ENCODE measurements around the gene PTPRD.
A peak's percentile ranks its signal among the peaks of the same experiment; 100 is the strongest.

PTPRD gene

GRCh38 chr9:8571643-8572042 lies 2041.2 kb downstream of the PTPRD start:
- no peak for DNase-seq (ENCODE audit: low spot score)

- no peak for DNase-seq (ENCODE audit: low spot score)
Observed at GRCh38 chr9:8570776-8571175, 2042.0 kb downstream of the PTPRD start.

DNA sequence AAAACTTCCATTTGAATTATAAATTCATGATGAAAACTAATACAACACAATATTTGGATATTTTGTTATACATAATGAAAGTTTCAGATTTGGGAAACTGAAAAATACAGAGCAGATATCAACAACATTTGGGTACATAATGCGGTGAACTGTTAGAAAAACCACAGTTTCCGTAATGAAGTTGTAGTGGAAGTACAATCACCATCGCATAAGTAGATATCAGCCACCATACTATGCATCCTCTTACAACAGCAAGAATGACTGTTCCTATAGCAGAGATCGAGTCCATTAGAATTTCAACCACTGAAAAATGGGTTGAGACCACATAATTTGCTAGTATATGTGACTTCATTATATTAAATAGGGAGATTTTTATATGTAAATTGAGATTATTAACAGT lies 2043.0 kb downstream of the PTPRD start:
- DNase-seq (ENCODE audit: low spot score), result no peak

GRCh38 chr9:8567963-8568579 lies 2044.7 kb downstream of the PTPRD start:
- DNase-seq (ENCODE audit: low spot score), result no peak

DNA sequence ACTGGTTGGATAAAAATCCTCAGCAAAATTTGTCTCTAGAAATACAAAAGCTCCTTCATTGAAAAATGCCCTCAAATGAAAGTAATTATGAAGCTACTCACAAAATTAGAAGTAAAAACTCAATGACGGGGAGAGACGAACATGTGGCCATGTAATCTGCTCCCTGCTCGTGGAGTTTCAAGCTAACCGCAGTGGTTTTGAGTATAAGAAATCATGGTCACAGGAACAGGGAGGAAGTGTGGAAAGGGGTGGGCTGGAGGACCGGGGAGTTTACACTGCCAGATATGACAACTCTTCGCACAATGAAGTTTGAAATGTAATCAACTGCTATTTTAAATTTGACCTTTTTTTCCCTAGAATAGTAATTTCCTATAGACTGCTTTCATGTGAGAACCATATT lies 2047.8 kb downstream of the PTPRD start:
- peak; percentile 16 for DNase-seq (ENCODE audit: low spot score)

- DNase-seq (ENCODE audit: low spot score), result no peak
Observed at GRCh38 chr9:8560560-8561525, 2052.0 kb downstream of the PTPRD start.

GRCh38 chr9:8558176-8558575 lies 2054.6 kb downstream of the PTPRD start:
- DNase-seq (ENCODE audit: low spot score), result no peak

DNA sequence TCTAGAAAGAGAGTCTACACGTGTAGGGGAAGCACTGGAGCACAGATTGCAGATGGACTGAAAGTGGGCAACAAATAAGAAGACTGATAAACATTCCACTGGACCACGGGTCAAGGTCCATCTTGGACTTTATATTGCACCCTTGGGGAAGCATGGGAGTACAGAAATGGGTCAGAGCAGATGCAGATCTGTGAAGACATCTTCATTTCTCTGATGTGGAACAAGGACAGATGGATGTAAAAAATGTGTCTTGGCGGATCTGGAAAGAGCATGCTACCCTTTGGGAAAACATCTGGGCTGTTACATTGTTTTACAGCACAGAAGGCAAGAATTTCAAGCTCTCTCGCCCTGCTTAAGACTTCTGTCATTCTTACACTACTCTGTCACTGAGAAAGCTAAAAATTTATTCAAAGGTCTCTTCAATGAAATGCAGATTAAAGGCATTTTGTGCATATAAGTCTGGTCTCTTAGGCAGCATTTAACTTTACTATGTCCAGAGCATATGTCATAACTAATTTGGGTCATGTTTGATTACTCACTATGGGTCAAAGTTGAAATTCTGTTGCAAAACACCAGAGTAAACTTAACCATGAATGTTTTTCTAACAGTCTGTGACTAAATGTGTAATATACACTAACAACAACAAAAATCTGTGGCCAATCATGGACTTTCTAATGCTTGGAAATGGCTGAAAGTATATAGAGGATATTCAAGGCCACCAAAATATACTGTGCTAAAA lies 2056.9 kb downstream of the PTPRD start:
- no peak for DNase-seq (ENCODE audit: low spot score)

- DNase-seq (ENCODE audit: low spot score), result no peak
Observed at GRCh38 chr9:8553444-8553843, 2059.4 kb downstream of the PTPRD start.

GRCh38 chr9:8552732-8553131 lies 2060.1 kb downstream of the PTPRD start:
- no peak for DNase-seq (ENCODE audit: low spot score)

DNA sequence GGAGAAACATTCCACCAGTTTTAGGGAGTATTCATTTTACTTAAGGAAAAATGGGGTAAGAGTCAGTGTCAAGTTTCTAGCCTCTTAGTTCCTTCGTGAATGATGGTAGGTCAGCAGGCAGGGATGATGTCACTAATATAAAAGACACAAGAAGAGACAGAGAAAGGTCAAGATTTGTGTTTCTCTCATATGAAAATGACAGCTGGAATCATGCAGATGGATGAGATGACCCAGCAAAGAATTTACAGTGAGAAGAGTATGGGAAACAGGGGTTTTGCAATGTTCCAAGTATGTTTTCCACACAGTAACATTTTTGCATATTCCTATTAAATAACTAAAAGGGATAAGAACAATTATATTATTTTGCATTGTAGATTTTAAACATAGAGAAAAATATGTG lies 2063.6 kb downstream of the PTPRD start:
- DNase-seq (ENCODE audit: low spot score), result no peak

DNA sequence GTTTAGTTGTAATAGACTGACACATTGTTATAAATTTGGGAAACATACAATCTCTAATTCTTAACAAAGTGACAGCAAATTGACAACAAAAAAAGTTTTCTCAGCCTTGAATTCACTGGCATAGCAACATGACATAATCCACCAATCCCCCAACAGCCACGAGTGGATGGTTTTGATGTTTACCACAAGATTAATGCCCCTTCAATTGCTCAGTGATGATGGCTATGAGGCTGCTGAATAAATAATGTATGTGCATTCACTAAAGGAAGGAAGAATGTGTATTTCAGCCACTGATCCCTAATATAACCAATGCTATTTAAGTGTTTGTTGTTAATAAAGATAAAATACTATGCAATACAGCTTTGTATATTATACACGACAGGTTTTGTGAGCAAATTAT lies 2069.6 kb downstream of the PTPRD start:
- DNase-seq (ENCODE audit: low spot score), result no peak

GRCh38 chr9:8542537-8542936 lies 2070.3 kb downstream of the PTPRD start:
- DNase-seq (ENCODE audit: low spot score), result no peak

DNA sequence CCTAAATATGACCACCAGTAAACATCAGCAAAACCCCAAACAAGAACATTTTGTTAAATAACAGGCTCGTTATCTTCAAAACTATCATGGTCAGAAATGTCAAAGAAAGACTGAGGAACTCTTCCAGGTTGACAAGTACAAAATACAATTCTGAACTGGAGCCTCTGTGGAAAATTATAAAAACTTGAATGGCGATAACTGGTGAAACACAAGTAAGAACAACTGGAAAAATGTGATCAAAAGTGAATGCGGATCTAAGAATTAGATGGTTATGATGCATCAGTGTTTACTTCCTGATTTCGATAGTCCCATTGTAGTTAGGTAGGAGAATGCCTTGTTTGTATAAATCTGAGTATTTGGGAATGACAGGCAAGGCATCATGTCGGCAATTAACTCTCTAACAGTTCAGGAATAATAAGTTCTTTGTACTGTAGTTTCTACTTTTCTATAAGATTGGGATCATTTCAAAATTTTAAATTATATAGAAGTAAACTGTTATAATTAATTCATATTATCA lies 2073.1 kb downstream of the PTPRD start:
- DNase-seq (ENCODE audit: low spot score), result no peak

DNA sequence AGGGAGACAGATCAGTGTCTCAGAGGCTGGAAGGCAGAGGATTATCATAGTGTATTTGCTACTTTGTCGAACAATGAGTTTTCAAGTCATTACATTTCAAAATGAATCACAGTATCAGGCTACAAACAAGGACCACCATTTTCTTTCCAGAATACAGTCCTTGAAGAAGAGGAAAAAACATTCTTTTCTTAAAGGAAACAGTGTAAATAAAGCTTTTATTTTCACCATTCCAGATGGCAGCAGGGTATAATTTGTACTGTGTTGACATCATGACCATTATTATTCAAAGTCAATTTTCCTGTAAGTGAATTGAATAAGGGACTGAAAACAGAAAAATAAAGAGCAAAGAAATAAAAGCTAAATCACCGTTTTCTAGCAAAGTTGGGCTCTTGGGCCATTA lies 2076.0 kb downstream of the PTPRD start:
- DNase-seq (ENCODE audit: low spot score), result no peak

GRCh38 chr9:8534828-8535227 lies 2078.0 kb downstream of the PTPRD start:
- no peak for DNase-seq (ENCODE audit: low spot score)

- no peak for DNase-seq (ENCODE audit: low spot score)
Observed at GRCh38 chr9:8533681-8534080, 2079.1 kb downstream of the PTPRD start.

DNA sequence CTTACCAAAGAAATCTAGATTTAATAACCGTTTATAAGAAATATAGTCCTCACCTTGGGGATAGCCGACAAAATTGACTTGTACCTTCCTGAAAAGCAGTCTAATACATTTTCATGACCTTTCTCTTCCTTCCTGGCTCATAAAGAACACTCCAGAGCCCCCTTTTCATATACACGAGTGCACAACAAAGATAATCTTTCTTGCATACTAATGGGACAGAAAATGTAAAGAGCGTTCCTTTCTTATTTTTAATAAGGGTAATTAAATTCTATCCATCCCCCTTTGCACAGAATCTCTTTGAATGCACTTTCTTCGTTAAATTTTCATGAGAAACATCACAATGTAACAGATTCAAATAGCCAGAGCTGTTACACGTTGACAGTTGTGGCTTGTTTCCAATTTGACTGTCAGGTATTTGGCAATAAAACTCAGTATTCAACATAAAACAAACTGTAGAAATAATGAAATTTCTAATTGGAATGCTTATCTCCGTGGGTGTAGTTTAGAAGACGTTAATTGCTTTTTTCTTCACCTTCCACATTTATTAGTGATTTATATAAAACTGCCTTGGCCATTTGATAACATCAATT lies 2080.9 kb downstream of the PTPRD start:
- no peak for DNase-seq (ENCODE audit: low spot score)

DNA sequence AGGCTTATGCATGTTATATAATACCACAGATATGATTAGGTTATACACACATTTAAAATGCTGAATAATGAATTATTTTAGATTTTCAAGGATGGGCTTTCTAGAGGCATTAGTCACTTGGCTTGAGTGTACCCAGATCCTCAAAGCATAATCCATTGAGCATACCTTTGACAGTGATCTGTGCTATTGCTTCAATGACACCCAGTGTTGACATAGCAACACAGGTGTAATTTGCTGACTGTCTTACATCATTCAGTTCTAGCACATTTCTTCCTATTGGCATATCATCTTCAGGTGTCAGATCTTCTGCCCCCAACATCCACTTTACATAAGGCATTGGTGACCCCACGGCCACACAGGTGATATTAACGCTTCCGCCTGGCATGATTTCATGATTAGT lies 2091.7 kb downstream of the PTPRD start:
- DNase-seq (ENCODE audit: low spot score), result no peak

DNA sequence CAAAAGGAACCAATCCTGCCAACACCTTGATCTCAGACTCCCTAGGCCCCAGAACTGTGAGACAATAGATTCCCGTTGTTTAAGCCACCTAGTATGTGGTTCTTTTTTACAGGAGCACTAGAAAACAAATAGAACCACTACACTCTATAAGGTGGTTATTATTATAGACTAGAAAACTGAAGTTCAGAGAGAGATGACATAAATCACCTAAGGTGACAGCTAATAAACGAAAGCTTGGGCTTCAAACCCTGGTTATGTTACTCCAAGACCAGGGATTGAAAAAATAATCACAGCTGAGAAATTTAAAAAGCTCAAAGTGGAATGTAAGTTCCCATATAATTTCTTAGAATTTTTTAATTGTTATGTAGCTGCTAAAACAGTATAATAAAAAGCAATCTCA lies 2097.1 kb downstream of the PTPRD start:
- DNase-seq (ENCODE audit: low spot score), result no peak

DNA sequence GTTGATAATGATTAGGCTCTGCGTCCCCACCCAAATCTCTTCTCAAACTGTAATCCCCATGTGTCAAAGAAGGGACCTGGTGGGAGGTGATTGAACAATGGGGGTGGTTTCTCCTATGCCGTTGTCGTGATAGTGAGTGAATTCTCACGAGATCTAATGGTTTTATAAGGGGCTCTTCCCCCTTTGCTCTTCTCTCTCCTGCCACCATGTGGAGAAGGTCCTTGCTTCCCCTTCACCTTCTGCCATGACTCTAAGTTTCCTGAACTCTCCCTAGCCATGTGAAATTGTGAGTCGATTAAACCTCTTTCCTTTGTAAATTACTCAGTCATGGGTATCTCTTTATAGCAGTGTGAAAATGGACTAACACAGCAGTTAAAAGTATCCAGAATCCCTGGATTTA lies 2098.0 kb downstream of the PTPRD start:
- no peak for DNase-seq (ENCODE audit: low spot score)

DNA sequence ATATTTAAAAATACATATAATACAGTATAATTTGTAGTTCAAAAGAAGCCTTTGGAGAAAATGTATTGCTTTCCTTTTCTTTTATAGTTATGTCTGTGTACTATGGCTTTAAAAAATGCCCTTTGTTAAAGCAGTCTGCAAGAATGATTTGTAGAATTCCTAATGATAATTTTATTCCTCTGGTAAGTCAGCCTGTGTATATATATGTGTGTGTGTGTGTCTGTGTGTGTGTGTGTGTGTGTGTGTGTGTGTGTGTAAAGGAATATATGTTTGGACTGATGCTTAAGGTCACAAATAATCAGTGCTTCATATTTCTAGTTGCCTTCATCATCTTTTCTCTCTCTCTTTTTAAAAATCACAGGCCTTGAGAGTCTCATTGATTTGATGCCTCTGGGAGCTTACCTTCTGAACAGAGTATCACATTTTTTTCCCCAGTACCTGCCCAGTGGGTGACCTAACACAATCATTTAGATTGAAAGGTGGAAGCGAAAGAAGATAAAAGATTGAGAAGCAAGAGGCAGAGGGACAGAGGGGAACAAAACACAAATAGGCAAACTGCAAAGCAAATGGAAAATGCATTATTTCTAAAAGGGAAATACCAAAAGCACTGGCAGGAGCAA lies 2104.0 kb downstream of the PTPRD start:
- DNase-seq (ENCODE audit: low spot score), result no peak
